Measurements from ENCODE around the gene JAK1.

The JAK1 gene

GRCh38 chr1:64892576-64893573, 73.5 kb downstream of the JAK1 start:
- DNase-seq (ENCODE audit: low read depth), result no peak

- DNase-seq (ENCODE audit: low read depth), result no peak
Measured at GRCh38 chr1:64891448-64891825, 74.9 kb downstream of the JAK1 start.

GRCh38 chr1:64890699-64891447, 75.5 kb downstream of the JAK1 start:
- DNase-seq (ENCODE audit: low read depth), result no peak

GRCh38 chr1:64887689-64888217, 78.6 kb downstream of the JAK1 start:
- DNase-seq (ENCODE audit: low read depth), result no peak

- no peak for DNase-seq (ENCODE audit: low read depth)
Measured at GRCh38 chr1:64886877-64887276, 79.5 kb downstream of the JAK1 start.

GRCh38 chr1:64885648-64886047, 80.7 kb downstream of the JAK1 start:
- DNase-seq (ENCODE audit: low read depth), result no peak

GRCh38 chr1:64884261-64885040, 81.9 kb downstream of the JAK1 start:
- DNase-seq (ENCODE audit: low read depth), result no peak

GRCh38 chr1:64882574-64883255, 83.6 kb downstream of the JAK1 start:
- DNase-seq (ENCODE audit: low read depth), result no peak

GRCh38 chr1:64881281-64881680, 85.1 kb downstream of the JAK1 start:
- DNase-seq (ENCODE audit: low read depth), result no peak

GRCh38 chr1:64880449-64880848, 85.9 kb downstream of the JAK1 start:
- DNase-seq (ENCODE audit: low read depth), result no peak

GRCh38 chr1:64878931-64879611, 87.3 kb downstream of the JAK1 start:
- DNase-seq (ENCODE audit: low read depth), result no peak

GRCh38 chr1:64878090-64878489, 88.3 kb downstream of the JAK1 start:
- DNase-seq (ENCODE audit: low read depth), result no peak

- no peak for DNase-seq (ENCODE audit: low read depth)
Measured at GRCh38 chr1:64877598-64877997, 88.8 kb downstream of the JAK1 start.

- DNase-seq (ENCODE audit: low read depth), result no peak
Measured at GRCh38 chr1:64877151-64877550, 89.2 kb downstream of the JAK1 start.

GRCh38 chr1:64875606-64876005, 90.7 kb downstream of the JAK1 start:
- DNase-seq (ENCODE audit: low read depth), result no peak

GRCh38 chr1:64875101-64875500, 91.2 kb downstream of the JAK1 start:
- DNase-seq (ENCODE audit: low read depth), result no peak

- DNase-seq (ENCODE audit: low read depth), result no peak
Measured at GRCh38 chr1:64874666-64875065, 91.7 kb downstream of the JAK1 start.

GRCh38 chr1:64873576-64873975, 92.8 kb downstream of the JAK1 start:
- no peak for DNase-seq (ENCODE audit: low read depth)

- no peak for DNase-seq (ENCODE audit: low read depth)
Measured at GRCh38 chr1:64872067-64872466, 94.3 kb downstream of the JAK1 start.

GRCh38 chr1:64871256-64871655, 95.1 kb downstream of the JAK1 start:
- no peak for DNase-seq (ENCODE audit: low read depth)

- DNase-seq (ENCODE audit: low read depth), result no peak
Measured at GRCh38 chr1:64867266-64867665, 99.1 kb downstream of the JAK1 start.

All from activated T-cell treated with anti-CD3 and anti-CD28 coated beads for 1 hour (primary cell).